Panc1 (cell line): ENCODE results near the gene OR51B4. TPM values are rescaled to one million over a fixed set of nuclear protein-coding genes. Genes with fewer than 3 reads are reported as not detected.

Experiments used
- ATAC-seq: fragments of 200-7000 bp; cut with Tn5 transposase; 2 replicates; pipeline ENCODE4 v1.9.1; 2020; ENCODE audit warnings: mild to moderate bottlenecking, moderate library complexity
- BruUV-seq: library from RNA; stranded (reverse); fragments of 400-500 nt; replicated peaks from 2 replicates; lab custom pipeline; 2021; lab: Mats Ljungman, UMichigan
- CTCF ChIA-PET: fragments of 300-600 bp; sonication (Branson Sonifier 250); formaldehyde crosslinking; loops from one replicate; lab custom pipeline; 2022; ENCODE audit warnings: antibody characterized with exemption; lab: Charles Lee
- POLR2A ChIA-PET: fragments of 300-600 bp; sonication (Branson Sonifier 250); formaldehyde crosslinking; loops from one replicate; lab custom pipeline; 2022; ENCODE audit warnings: antibody characterized with exemption; lab: Charles Lee
- DNase-seq: peaks from one replicate; pipeline ENCODE4 v3.0.0-alpha.2; 2010; ENCODE audit warnings: low read depth, low spot score
- H3K27ac ChIP-seq: 2 replicates; pipeline ENCODE4 v1.5.1; 2011; ENCODE audit warnings: mild to moderate bottlenecking, low read length, inconsistent platforms
- H3K27me3 ChIP-seq: fragments of 200-500 bp; sonication (Bioruptor generic); 2 replicates; pipeline ENCODE4 v1.6.0; 2014; ENCODE audit warnings: low read length, inconsistent platforms; ENCODE audit not compliant: control insufficient read depth, insufficient read depth
- H3K36me3 ChIP-seq: fragments of 200-500 bp; sonication (Bioruptor generic); 2 replicates; pipeline ENCODE4 v1.5.1; 2014; ENCODE audit warnings: inconsistent platforms, mild to moderate bottlenecking, low read length, moderate library complexity; ENCODE audit not compliant: control insufficient read depth, insufficient read depth
- H3K4me1 ChIP-seq: 2 replicates; pipeline ENCODE4 v1.5.1; 2011; ENCODE audit warnings: inconsistent platforms, mild to moderate bottlenecking, low read length, moderate library complexity; ENCODE audit not compliant: control insufficient read depth, insufficient read depth
- H3K4me3 ChIP-seq, 2 experiments: 2 replicates each; pipeline ENCODE4 v1.5.1; 2011 to 2012; ENCODE audit warnings: low read depth in 2 of 2, low read length in 2 of 2, mild to moderate bottlenecking in 2 of 2, inconsistent platforms in 1 of 2, moderate library complexity in 1 of 2
- H3K9me3 ChIP-seq: fragments of 200-500 bp; sonication (Bioruptor generic); 2 replicates; pipeline ENCODE4 v1.5.1; 2014; ENCODE audit warnings: low read depth, mild to moderate bottlenecking, inconsistent platforms, low read length, moderate library complexity; ENCODE audit not compliant: control insufficient read depth, insufficient read depth
- CTCF ChIP-seq: fragments of 450-650 bp; IDR thresholded peaks from 2 replicates; pipeline ENCODE4 v1.5.1; 2017; ENCODE audit warnings: mild to moderate bottlenecking
- POLR2AphosphoS5 ChIP-seq: IDR thresholded peaks from 2 replicates; pipeline ENCODE4 v1.6.1; 2012; ENCODE audit warnings: mild to moderate bottlenecking, low read depth, low read length, moderate library complexity
- REST ChIP-seq, 2 experiments: IDR thresholded peaks; 2 replicates each; pipeline ENCODE4 v1.6.1; 2011 to 2012; ENCODE audit warnings: low read depth in 2 of 2, control low read depth in 1 of 2, low read length in 1 of 2, mild to moderate bottlenecking in 1 of 2, moderate library complexity in 1 of 2; ENCODE audit not compliant: insufficient read depth in 1 of 2
- SIN3A ChIP-seq: IDR thresholded peaks from 2 replicates; pipeline ENCODE4 v1.6.1; 2012; ENCODE audit warnings: low read depth, mild to moderate bottlenecking, low read length, moderate library complexity, borderline replicate concordance; ENCODE audit not compliant: insufficient read depth
- TCF7L2 ChIP-seq: IDR thresholded peaks from 2 replicates; pipeline ENCODE4 v1.6.1; 2011; ENCODE audit warnings: mild to moderate bottlenecking, low read depth, low read length, inconsistent platforms
- in situ Hi-C: cut with HindIII; loops from 2 replicates; pipeline ENCODE4 v1.10.0; 2016; ENCODE audit warnings: low sequenced_read_pairs, low pct_unique_long_range_greater_than_20kb
- intact Hi-C: fragments of 100-400 bp; cut with micrococcal nuclease; formaldehyde crosslinking; loops from one replicate; pipeline ENCODE4 v1.10.0; 2022; ENCODE audit not compliant: unreplicated experiment
- total RNA-seq: library from RNA; stranded (reverse); gene quantifications from one replicate; pipeline ENCODE4 v1.2.1, GENCODE V29; 2021; ENCODE audit not compliant: unreplicated experiment

OR51B4 gene
- total RNA-seq, 1 experiment from 2014 or later: not detected

- H3K36me3 ChIP-seq: no peaks in the 10 kb centered on the region
- H3K27ac ChIP-seq: no peak overlapping the region
- POLR2A ChIA-PET: no interaction called here
- no peak overlapping the region for H3K4me3 ChIP-seq
- in situ Hi-C loops: no loop called here
- no peaks in the 10 kb centered on the region for H3K27me3 ChIP-seq
- DNase-seq: no peak
- no peaks in the 10 kb centered on the region for H3K4me1 ChIP-seq
- TF ChIP-seq CTCF (no peak), POLR2AphosphoS5 (no peak), REST (IDR thresholded peaks at IDR 0.05; ENCODE audit: insufficient read depth in 1 of 2, low read depth in 2 of 2, low read length in 1 of 2) (no peak), SIN3A (no peak), TCF7L2 (no peak)
- intact Hi-C loops: no loop called here
- CTCF ChIA-PET: no interaction called here
- no TSS peak for BruUV-seq
- no peak for ATAC-seq
- H3K9me3 ChIP-seq: no peaks in the 10 kb centered on the region
Measured at GRCh38 chr11:5345831-5346230, 44.1 kb upstream of the OR51B4 start.

- ChIA-PET POLR2A (no interaction called here), CTCF (no interaction called here)
- TF ChIP-seq POLR2AphosphoS5 (no peak), CTCF (no peak), SIN3A (no peak)
- no peaks in the 10 kb centered on the region for H3K36me3 ChIP-seq
- no peak within 1 kb of the TSS for H3K4me3 ChIP-seq
- H3K27me3 ChIP-seq: no peaks in the 10 kb centered on the region
- DNase-seq (no peak), ATAC-seq (no peak)
- in situ Hi-C loops: no loop called here
- H3K4me1 ChIP-seq: no peaks in the 10 kb centered on the region
- BruUV-seq: no TSS peak
- no peaks in the 10 kb centered on the region for H3K9me3 ChIP-seq
- intact Hi-C loops: no loop called here
- no peak within 1 kb of the TSS for H3K27ac ChIP-seq
Measured at GRCh38 chr11:5343474-5344335, 42.0 kb upstream of the OR51B4 start, which contains the start of gene OR51B5. Gene OR51B5 (minus strand): TSS chr11:5343524. CDS start chr11:5343524, 0 bp downstream.
